HepG2 (cell line): ENCODE data around the gene ZNF764. TPM values are rescaled to one million over a fixed set of nuclear protein-coding genes. Genes with fewer than 3 reads are reported as not detected.

Experiments
- EEA1 ChIP-seq: sonication (generic); formaldehyde crosslinking; IDR thresholded peaks from 2 replicates; pipeline ENCODE4 v1.5.1; 2020; ENCODE audit warnings: mild to moderate bottlenecking, missing genetic modification reagents, borderline replicate concordance
- FIP1L1 ChIP-seq: fragments of 200-400 bp; formaldehyde crosslinking; IDR thresholded peaks from 2 replicates; pipeline ENCODE4 v1.6.1; 2018; ENCODE audit warnings: low read depth, mild to moderate bottlenecking, low read length, moderate library complexity, borderline replicate concordance; ENCODE audit not compliant: insufficient read depth
- MNT ChIP-seq: fragments of 450-650 bp; IDR thresholded peaks from 2 replicates; pipeline ENCODE4 v1.6.1; 2016
- NFYC ChIP-seq: IDR thresholded peaks from 2 replicates; pipeline ENCODE4 v1.6.1; 2016; ENCODE audit warnings: missing genetic modification reagents, missing compliant biosample characterization
- POLR2A ChIP-seq, 2 experiments: IDR thresholded peaks; 2 replicates each; pipeline ENCODE4 v1.6.1; 2011; ENCODE audit warnings: low read depth in 2 of 2, low read length in 2 of 2, mild to moderate bottlenecking in 1 of 2, moderate library complexity in 1 of 2; ENCODE audit not compliant: insufficient read depth in 1 of 2
- SYNCRIP ChIP-seq: fragments of 200-400 bp; formaldehyde crosslinking; IDR thresholded peaks from 2 replicates; pipeline ENCODE4 v1.6.1; 2018; ENCODE audit warnings: mild to moderate bottlenecking, low read depth, low read length; ENCODE audit not compliant: insufficient read depth
- TEAD3 ChIP-seq: optimal IDR thresholded peaks from 2 replicates; pipeline ENCODE3; 2016; ENCODE audit warnings: borderline replicate concordance
- ZBED4 ChIP-seq: sonication (generic); formaldehyde crosslinking; IDR thresholded peaks from 2 replicates; pipeline ENCODE4 v1.4.0; 2020; ENCODE audit warnings: missing genetic modification reagents, borderline replicate concordance
- ZBTB33 ChIP-seq: sonication (generic); formaldehyde crosslinking; IDR thresholded peaks from 2 replicates; pipeline ENCODE4 v1.4.0; 2020; ENCODE audit warnings: missing genetic modification reagents
- ZFP37 ChIP-seq: sonication (generic); formaldehyde crosslinking; IDR thresholded peaks from 2 replicates; pipeline ENCODE4 v1.4.0; 2020; ENCODE audit warnings: missing genetic modification reagents, borderline replicate concordance
- ZNF292 ChIP-seq: sonication (generic); formaldehyde crosslinking; IDR thresholded peaks from 2 replicates; pipeline ENCODE4 v1.8.1; 2022; ENCODE audit warnings: mild to moderate bottlenecking, low read depth, missing genetic modification reagents, borderline replicate concordance
- ZNF318 ChIP-seq: sonication (generic); formaldehyde crosslinking; IDR thresholded peaks from 2 replicates; pipeline ENCODE4 v1.4.0; 2020; ENCODE audit warnings: mild to moderate bottlenecking, missing genetic modification reagents
- ZNF550 ChIP-seq: sonication (generic); formaldehyde crosslinking; IDR thresholded peaks from 2 replicates; pipeline ENCODE4 v1.4.0; 2020; ENCODE audit warnings: mild to moderate bottlenecking, missing genetic modification reagents, borderline replicate concordance
- ZNF616 ChIP-seq: sonication (generic); formaldehyde crosslinking; IDR thresholded peaks from 2 replicates; pipeline ENCODE4 v1.5.0; 2020; ENCODE audit warnings: low read depth, mild to moderate bottlenecking, missing genetic modification reagents
- polyA plus RNA-seq, 8 experiments: library from polyadenylated mRNA; depleted of rRNA in 3 of 8; stranded (reverse) in 7 of 8; unstranded in 1 of 8; fragments of >200 nt; fragmentation: Illumina TruSeq in 4 of 8; extraction: Trizol in 4 of 8; gene quantifications; 2 replicates each; pipeline versions ENCODE4 v1.2.1 to v1.2.3, GENCODE V29; 2011 to 2016; ENCODE audit warnings: low read depth in 4 of 8, missing spikeins in 1 of 8, mixed read lengths in 1 of 8; ENCODE audit not compliant: insufficient read depth in 1 of 8
- total RNA-seq, 5 experiments: library from RNA; depleted of rRNA; stranded (reverse); fragments of >200 nt; fragmentation: Illumina TruSeq; extraction: Trizol; gene quantifications; 2 replicates each; pipeline ENCODE4 v1.2.3, GENCODE V29; 2016; ENCODE audit warnings: low read depth in 1 of 5

Gene ZNF764
- total and polyA plus RNA-seq, 2 of the 13 experiments (the other 11 are each of a cell fraction or from before 2014, with no cell fraction given): 4.1 to 9.1 TPM

GRCh38 chr16:30535777-30536190, 22.4 kb downstream of the ZNF764 start (continued):
- 0 out of 2 replicates have a peak, but pooled peaks have one; percentile 47 for TF ChIP-seq ZNF616 (CRISPR knock-in tag)
- peak; percentile 79 for TF ChIP-seq ZBTB33 (CRISPR knock-in tag)
- TF ChIP-seq MNT: no peak
- peak; percentile 54; the same call in 1 of the 2 replicates for TF ChIP-seq ZBED4
- peak; percentile 93 for TF ChIP-seq ZFP37 (CRISPR knock-in tag)
- no peak for TF ChIP-seq TEAD3
- no peak for TF ChIP-seq SYNCRIP
- TF ChIP-seq FIP1L1: no peak
- no peak for TF ChIP-seq EEA1
- TF ChIP-seq ZNF550: no peak
- TF ChIP-seq POLR2A (IDR thresholded peaks at IDR 0.05; ENCODE audit: insufficient read depth in 1 of 2, low read depth in 2 of 2, low read length in 2 of 2): peak in 1 of 2 experiments; percentile 50; a peak in 1 of 4 replicates
- peak; percentile 65; the same call in 1 of the 2 replicates for TF ChIP-seq ZNF292 (CRISPR knock-in tag)
- no peak for TF ChIP-seq NFYC (CRISPR knock-in tag)
- TF ChIP-seq ZNF318: no peak
